ENCODE measurements around the gene MAPRE2. TPM values are rescaled to one million over a fixed set of nuclear protein-coding genes. Genes with fewer than 3 reads are reported as not detected.

Gene MAPRE2
- polyA plus RNA-seq, 4 donors: 21.7 to 37.9 (median 32.2) TPM

Other genes starting within 250 kb of the MAPRE2 start
- gene ZNF397, start 199.6 kb downstream of the MAPRE2 start, polyA plus RNA-seq (ENCODE audit: insufficient read length in 4 of 4): 10 to 100 TPM; 42.2 to 72.3 (median 57.5) TPM
- 10 to 100 TPM; 28.3 to 53.9 (median 38.9) TPM for gene ZSCAN30, start 248.8 kb downstream of the MAPRE2 start, polyA plus RNA-seq (ENCODE audit: insufficient read length in 4 of 4)